GM18868 (cell line): ENCODE measurements around the gene OR5L2.
"Not testable (repeated sequence)": the region's sequence is repeated elsewhere in the genome, so short reads cannot be mapped to it uniquely, and the experiment has no call there.

Experiments
- ATAC-seq: cut with Tn5 transposase; IDR thresholded peaks from one replicate; pipeline ENCODE4 v1.9.1; 2021; ENCODE audit warnings: mild to moderate bottlenecking, moderate library complexity; ENCODE audit not compliant: unreplicated experiment

OR5L2 gene

DNA sequence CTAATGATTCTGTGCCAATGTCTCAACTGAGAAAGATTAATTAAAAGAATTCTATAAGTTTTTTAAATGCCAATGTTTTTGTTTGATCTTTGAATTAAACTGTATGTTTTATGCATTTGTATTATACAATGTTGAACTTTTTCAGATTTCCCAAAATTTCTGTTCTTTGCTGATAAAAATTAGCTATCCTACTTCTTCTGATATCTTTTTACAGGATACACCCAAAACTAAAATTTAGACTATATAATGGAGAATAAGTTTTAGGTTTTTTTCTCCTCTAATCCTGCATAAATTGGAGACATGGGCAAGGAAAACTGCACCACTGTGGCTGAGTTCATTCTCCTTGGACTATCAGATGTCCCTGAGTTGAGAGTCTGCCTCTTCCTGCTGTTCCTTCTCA, at the start of gene OR5L2:
TSS of gene OR5L2 (plus strand) at position 301 of the 400 bp plus-strand sequence. CDS start at position 301, 0 bp downstream.
- ATAC-seq, result no peak

DNA sequence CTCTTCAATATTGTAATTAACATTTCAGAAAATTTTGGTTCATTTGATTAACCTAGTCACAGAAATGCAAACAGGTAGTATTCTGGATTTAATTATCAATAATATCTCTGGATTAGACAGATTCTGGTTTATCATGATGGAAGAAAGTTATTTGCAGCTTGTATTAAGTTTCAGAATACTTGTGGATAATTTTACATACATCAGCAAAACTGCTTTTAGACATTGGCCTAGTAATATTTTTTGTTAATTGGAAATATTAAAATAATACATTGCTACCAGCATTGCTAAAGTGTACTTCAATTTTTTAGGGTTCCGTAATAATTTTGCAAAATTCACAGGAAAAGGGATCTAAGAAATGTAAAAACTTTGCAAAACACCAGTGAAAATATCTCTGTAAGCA, 35.4 kb upstream of the OR5L2 start:
- ATAC-seq, result no peak

DNA sequence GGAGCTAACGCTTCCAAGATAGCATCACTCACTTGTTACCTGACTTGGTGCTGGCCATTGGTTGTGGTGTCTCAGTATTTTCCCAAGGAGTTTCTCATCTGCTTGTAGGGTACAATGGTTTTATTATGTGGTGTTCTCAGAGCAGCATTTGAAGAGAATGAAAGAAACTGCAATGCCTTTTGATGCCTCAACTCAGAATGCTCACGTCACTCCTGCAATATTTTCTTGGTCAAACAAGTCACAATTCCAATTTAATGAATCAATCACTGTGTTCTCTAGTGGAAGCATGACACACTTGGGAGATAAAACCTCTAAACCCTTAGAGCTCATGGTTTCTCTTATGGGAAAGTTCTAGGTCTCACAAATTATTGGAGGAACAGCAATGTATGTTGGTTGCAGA, 33.7 kb upstream of the OR5L2 start:
- no peak for ATAC-seq

DNA sequence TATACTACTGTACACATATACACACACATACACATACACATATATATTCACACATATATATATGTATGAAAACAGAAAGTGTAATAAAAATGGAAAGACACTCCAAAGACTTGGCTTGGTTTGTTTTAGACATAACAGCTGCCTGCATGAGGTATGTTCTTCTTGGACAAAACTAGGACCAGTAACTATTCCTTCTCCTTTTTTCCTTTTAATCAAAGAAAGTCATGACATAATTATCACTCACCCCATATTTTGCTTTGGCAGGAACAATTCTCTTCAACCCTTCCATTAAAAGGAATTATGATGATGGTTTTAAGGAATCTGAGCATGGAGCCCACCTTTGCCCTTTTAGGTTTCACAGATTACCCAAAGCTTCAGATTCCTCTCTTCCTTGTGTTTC, 31.8 kb upstream of the OR5L2 start, which contains the start of gene OR5D14:
TSS of gene OR5D14 (plus strand) at position 301 of the 400 bp plus-strand sequence. CDS start at position 301, 0 bp downstream.
- ATAC-seq, result no peak

DNA sequence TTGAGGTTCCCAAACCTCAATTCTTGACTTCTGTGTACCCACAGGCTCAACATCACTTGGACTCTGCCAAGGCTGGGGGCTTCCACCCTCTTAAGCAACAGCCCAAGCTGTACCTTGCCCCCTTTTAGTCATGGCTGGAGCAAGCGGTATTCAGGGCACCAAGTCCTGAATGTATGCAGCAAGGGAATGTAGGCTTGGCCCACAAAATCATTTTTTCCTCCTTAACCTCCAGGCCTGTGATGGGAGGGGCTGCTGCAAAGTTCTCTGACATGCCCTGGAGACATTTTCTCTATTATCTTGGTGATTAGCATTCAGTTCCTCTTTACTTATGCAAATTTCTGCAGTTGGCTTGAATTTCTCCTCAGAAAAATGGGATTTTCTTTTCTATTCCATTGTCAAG, 20.8 kb upstream of the OR5L2 start:
- ATAC-seq, result no peak

DNA sequence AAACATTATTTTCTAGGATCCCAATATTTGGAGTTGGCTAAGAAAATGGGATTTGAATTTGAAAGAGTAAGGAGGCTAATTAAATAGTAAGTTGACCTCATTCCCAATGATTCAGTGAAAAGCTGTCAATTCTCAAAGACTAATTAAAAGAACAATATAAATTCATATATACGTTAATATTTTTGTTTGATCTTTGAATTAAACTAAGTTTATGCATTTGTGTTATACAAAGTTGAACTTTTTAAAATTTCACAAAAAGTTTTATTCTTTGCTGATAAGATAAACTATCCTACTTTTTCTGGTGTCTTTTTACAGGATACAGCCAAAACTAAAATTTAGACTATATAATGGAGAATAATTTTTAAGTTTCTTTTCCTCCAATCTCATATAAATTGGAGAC, 16.0 kb upstream of the OR5L2 start, which contains the start of gene OR5L1:
TSS of gene OR5L1 (plus strand) at position 301 of the 400 bp plus-strand sequence. CDS start 100 bp downstream, outside the sequence.
- no peak for ATAC-seq

DNA sequence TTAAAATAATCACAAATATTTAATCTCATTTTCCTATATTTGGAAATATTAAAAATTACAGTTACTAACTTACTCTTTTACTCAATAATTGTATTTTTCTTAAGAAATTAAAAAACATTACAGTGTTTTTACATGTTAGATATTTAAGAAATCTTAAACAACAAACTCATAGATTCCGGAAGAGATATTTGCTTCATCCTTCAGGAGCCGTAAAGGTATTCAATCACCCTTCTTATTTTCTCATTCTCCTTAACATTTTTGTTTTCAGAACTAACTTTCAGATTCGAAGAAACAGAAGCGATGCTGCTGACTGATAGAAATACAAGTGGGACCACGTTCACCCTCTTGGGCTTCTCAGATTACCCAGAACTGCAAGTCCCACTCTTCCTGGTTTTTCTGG, 7.7 kb upstream of the OR5L2 start, which contains the start of gene OR5D18:
TSS of gene OR5D18 (plus strand) at position 301 of the 400 bp plus-strand sequence. CDS start at position 301, 0 bp downstream.
- ATAC-seq, result no peak

DNA sequence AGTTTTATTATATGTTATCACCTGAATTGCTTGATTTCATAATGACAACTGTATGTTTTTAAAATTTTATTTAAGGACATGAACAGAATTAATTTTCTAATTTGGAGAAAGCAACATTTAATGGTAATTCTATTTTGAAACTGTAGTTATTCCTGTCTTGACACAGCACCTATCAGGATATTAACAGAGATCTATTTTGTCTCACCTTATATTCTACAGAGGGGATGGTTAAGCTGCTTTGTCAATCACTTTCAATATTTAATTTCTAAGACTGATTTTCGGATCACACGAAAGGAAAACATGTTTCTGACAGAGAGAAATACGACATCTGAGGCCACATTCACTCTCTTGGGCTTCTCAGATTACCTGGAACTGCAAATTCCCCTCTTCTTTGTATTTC, 11.4 kb downstream of the OR5L2 start, which contains the start of gene OR5D16:
TSS of gene OR5D16 (plus strand) at position 301 of the 400 bp plus-strand sequence. CDS start at position 301, 0 bp downstream.
- no peak for ATAC-seq

DNA sequence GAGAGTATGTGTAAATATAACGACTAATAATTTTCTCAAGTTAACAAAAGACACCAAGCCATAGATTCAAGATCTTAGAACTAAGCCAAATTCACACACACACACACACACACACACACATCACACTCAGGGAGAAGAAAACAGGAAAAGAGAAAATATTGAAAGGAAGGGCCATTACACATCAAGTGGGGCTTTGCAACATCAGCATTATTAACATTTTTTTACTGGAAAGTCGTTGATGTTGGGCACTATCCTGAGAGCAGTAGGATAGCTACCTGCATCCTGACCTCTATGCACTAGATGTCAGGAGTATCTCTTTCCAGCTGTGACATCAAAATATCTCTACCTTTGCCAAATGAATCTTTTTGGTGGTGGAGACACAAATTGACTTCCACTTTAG, 20.4 kb downstream of the OR5L2 start:
- ATAC-seq, result no peak

DNA sequence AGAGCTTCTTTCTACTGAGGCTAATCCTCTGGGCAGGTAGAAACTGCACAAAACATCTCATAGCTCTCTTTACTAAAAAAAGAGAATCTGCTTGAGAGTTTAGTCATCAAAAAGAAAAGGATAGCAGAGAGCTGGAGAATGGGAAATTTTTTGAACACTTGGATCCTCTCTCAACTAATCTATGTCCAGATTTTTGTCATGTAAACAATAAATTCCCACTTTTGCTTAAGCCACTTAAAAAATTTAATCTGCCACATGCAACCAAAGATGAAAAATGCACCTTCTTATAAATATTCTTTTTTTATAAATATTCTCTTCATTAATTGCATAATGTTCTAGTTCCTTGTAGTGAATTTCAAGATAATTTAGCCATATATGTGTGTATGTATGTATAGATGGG, 22.0 kb downstream of the OR5L2 start:
- ATAC-seq, result no peak

DNA sequence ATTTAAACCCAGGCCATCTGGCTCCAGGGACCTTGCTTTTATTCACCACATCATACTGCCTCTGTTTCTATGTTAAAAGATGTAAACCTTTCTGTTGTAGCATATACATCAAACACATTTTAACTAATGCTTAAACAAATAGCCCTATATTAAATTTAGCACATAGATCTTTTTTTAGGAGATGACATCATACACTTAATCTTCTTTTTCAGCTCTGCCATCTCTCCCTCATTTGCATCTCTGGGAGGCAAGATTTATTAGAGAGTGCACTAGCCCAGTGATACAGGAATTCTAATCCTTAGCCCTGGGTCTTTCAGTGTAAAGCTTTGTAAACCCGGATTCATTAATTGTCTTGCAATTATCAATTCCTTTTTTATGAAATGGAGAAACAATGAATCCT, 25.1 kb downstream of the OR5L2 start:
- ATAC-seq, result no peak

DNA sequence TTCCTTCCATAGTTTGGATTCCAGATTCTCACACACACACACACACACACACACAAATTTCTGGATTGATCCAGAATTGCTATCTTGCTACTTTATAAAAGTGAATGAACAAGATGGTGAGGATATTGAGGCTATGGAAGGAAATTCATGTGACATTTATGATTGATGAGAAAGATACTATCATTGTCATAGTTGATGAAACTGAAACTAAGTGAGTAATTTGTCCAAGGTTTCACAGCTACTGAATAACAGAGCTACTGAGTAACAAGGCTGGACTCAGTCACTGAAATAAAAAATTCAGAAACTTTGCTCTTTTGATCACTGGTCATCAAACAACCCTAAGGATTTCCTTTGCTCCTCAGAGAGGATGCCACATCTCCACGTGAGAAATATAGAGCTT, 27.7 kb downstream of the OR5L2 start:
- ATAC-seq, result peak; percentile 78

DNA sequence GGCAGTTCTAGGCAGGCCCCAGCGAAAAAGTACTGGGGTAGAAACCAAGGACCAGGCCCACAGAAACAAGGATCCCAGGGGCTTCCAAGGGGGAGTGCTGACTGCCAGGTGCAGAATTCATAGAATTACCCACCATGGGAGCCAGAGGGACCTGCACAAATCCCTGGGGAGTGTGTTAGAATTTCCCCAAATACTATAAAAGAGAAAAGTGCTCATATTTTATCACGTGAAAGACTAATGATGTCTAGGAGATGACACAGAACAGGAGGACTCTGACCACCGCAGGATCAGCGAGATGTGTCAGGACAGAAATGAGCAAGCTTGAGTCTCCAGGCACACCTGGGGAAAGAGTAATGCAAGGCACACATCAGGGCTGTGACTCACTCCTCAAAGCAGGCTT, 40.3 kb downstream of the OR5L2 start:
- ATAC-seq, result not testable (repeated sequence)

DNA sequence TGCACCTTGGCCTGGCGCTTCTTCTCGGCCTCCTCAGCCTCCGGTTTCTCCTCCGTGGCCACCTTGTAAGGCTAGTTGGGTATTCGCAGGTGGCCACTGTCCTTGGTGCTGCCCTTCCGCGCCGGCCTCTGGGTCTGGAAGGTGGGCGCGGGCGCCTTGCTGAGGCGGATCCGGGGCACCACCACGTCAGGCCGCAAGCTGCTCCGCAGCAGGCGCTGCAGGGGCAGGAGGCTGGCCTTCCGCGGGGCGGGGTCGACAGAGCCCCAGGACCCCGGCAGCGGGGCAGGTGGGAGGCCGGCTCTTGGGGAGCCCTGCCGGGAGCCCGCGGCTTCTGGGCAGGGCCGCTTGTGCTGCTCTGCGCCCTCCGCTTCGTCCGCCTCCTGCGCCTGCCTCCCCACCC, 45.7 kb downstream of the OR5L2 start:
- ATAC-seq, result not testable (repeated sequence)

DNA sequence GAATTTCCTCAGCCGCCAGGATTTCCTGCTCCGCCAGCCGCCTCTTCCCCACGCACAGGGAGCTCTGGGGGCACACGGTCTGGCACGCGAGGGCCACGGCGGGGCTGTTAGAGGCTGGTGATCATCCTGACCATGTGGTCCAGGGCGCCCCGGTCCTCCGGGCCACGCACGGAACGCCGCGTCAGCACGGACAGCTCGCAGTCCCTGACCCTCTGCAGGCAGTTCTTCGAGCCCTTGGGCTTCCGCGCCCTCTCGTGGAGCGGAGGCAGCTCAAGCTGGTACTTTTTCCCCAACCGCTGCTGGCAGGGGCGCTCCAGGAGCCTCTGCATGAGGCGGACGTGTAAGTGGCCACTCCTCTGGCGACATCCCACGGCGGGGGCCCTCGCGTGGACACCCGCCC, 46.1 kb downstream of the OR5L2 start:
- not testable (repeated sequence) for ATAC-seq
